Measurements from ENCODE around the gene ALPP. TPM values are rescaled to one million over a fixed set of nuclear protein-coding genes. Genes with fewer than 3 reads are reported as not detected.
"Not testable (repeated sequence)": the region's sequence is repeated elsewhere in the genome, so short reads cannot be mapped to it uniquely, and the experiment has no call there.

The ALPP gene
- polyA plus RNA-seq, 1 donor: 0.06 TPM

- Histone ChIP-seq H3K36me3 (ENCODE audit: control insufficient read depth, insufficient read depth, low read length) (no peaks in the 10 kb centered on the region), H3K27me3 (ENCODE audit: control insufficient read depth, insufficient read depth, low read length) (peaks cover 61% of the 10 kb centered on the region), H3K4me1 (ENCODE audit: control insufficient read depth, insufficient read depth, low read length) (no peaks in the 10 kb centered on the region), H3K9me3 (ENCODE audit: control insufficient read depth, low read depth, low read length) (peaks cover 13% of the 10 kb centered on the region), H3K4me3 (ENCODE audit: low read length) (no peak overlapping the region), H3K27ac (ENCODE audit: low read length) (no peak overlapping the region)
- DNase-seq: no peak
- 18% methylated on average over 2 of the region's 18 CpGs for WGBS (ENCODE audit: insufficient coverage, low lambda C conversion rate)
Observed at GRCh38 chr2:232382331-232383225, 4.0 kb downstream of the ALPP start.

- WGBS (ENCODE audit: insufficient coverage, low lambda C conversion rate): no CpG with 5 or more reads among the region's 1 CpG
- DNase-seq: no peak
- peaks cover 80% of the 10 kb centered on the region for H3K27me3 ChIP-seq (ENCODE audit: control insufficient read depth, insufficient read depth, low read length)
- H3K4me1 ChIP-seq (ENCODE audit: control insufficient read depth, insufficient read depth, low read length): no peaks in the 10 kb centered on the region
- H3K36me3 ChIP-seq (ENCODE audit: control insufficient read depth, insufficient read depth, low read length): no peaks in the 10 kb centered on the region
- no peak overlapping the region for H3K4me3 ChIP-seq (ENCODE audit: low read length)
- H3K27ac ChIP-seq (ENCODE audit: low read length): no peak overlapping the region
- H3K9me3 ChIP-seq (ENCODE audit: control insufficient read depth, low read depth, low read length): peaks cover 18% of the 10 kb centered on the region
Observed at GRCh38 chr2:232384466-232384865, 5.9 kb downstream of the ALPP start.

DNA sequence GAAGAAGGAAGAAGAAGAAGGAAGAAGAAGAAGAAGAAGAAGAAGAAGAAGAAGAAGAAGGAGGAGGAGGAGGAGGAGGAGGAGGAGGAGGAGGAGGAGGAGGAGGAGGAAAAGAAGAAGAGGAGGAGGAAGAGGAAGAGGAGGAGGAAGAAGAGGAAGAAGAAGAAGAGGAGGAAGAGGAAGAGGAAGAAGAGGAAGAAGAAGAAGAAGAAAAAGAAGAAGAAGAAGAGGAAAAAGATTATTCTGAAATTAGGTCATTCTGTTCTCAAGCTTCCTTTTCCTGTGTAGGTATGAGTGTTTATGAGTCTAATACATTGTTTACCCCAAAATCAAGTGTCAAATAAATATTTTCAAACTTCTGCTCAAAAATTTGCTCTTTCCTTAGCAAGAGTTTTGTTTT, 6.5 kb downstream of the ALPP start:
- not testable (repeated sequence) for H3K4me1 ChIP-seq (ENCODE audit: control insufficient read depth, insufficient read depth, low read length); H3K36me3 ChIP-seq (ENCODE audit: control insufficient read depth, insufficient read depth, low read length); H3K4me3 ChIP-seq (ENCODE audit: low read length); DNase-seq; H3K27ac ChIP-seq (ENCODE audit: low read length)
- Histone ChIP-seq H3K9me3 (ENCODE audit: control insufficient read depth, low read depth, low read length) (peaks cover 18% of the 10 kb centered on the region), H3K27me3 (ENCODE audit: control insufficient read depth, insufficient read depth, low read length) (peaks cover 86% of the 10 kb centered on the region)

DNA sequence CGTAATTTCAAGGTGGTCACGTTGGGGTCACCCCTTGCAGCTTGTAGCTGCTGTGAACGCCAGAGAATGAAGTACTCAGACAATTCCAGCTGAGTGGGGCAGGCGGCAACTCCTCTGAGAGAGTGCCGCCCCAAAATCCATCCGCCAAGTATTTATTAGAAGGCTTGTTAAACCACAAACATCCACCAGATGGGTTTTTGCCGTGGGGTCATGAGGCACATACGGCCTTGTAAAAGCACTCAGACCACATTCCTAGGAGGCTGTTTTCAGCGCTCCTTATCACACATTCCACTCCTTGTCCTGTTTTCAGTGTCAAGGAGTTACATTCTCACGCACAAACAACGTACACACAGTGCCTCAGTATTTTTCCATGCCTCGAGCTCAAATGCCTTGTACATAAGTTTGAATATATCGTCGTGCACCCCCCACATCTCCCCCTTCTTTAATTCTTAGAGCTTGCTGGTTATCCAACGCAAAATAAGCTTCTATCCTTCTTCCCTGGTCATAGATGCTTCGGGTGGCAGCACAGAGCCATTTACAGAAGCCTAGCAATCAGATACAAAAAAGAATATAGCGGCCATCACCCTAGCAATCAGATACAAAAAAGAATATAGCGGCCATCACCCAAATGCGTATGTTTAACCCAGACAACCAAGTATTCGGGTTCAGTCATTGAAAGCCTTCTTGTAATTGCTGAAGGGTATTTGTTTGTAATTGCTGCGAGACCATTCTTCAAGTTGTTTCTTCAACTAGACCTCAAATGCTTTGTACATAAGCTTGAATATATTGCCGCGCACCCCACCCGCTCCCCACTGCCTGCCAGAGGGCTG, 7.3 kb downstream of the ALPP start:
- no peaks in the 10 kb centered on the region for H3K36me3 ChIP-seq (ENCODE audit: control insufficient read depth, insufficient read depth, low read length)
- no peak overlapping the region for H3K27ac ChIP-seq (ENCODE audit: low read length)
- 0% methylated on average over 1 of the region's 24 CpGs for WGBS (ENCODE audit: insufficient coverage, low lambda C conversion rate)
- H3K27me3 ChIP-seq (ENCODE audit: control insufficient read depth, insufficient read depth, low read length): peaks cover 94% of the 10 kb centered on the region
- DNase-seq: peak in 1 of 2 donors; percentile 12
- peaks cover 18% of the 10 kb centered on the region for H3K9me3 ChIP-seq (ENCODE audit: control insufficient read depth, low read depth, low read length)
- no peak overlapping the region for H3K4me3 ChIP-seq (ENCODE audit: low read length)
- H3K4me1 ChIP-seq (ENCODE audit: control insufficient read depth, insufficient read depth, low read length): no peaks in the 10 kb centered on the region

DNA sequence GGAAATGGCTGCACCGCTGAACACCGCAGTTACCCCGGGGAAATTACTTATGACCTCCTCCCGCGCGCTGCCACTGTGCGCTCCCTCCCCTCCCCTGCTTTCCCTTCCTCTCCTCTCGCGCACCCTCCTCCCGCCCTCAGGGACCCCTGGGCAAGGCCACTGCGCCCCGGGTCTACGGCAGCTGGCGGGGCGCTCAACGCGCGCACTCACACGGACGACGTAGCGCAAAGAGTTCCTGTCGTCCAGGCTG, 7.9 kb downstream of the ALPP start:
- no CpG with 5 or more reads among the region's 23 CpGs for WGBS (ENCODE audit: insufficient coverage, low lambda C conversion rate)
- Histone ChIP-seq H3K4me1 (ENCODE audit: control insufficient read depth, insufficient read depth, low read length) (no peaks in the 10 kb centered on the region), H3K9me3 (ENCODE audit: control insufficient read depth, low read depth, low read length) (peaks cover 18% of the 10 kb centered on the region), H3K27me3 (ENCODE audit: control insufficient read depth, insufficient read depth, low read length) (peaks cover 96% of the 10 kb centered on the region), H3K27ac (ENCODE audit: low read length) (no peak overlapping the region), H3K4me3 (ENCODE audit: low read length) (no peak overlapping the region), H3K36me3 (ENCODE audit: control insufficient read depth, insufficient read depth, low read length) (no peaks in the 10 kb centered on the region)
- peak in 1 of 2 donors; percentile 18 for DNase-seq

DNA sequence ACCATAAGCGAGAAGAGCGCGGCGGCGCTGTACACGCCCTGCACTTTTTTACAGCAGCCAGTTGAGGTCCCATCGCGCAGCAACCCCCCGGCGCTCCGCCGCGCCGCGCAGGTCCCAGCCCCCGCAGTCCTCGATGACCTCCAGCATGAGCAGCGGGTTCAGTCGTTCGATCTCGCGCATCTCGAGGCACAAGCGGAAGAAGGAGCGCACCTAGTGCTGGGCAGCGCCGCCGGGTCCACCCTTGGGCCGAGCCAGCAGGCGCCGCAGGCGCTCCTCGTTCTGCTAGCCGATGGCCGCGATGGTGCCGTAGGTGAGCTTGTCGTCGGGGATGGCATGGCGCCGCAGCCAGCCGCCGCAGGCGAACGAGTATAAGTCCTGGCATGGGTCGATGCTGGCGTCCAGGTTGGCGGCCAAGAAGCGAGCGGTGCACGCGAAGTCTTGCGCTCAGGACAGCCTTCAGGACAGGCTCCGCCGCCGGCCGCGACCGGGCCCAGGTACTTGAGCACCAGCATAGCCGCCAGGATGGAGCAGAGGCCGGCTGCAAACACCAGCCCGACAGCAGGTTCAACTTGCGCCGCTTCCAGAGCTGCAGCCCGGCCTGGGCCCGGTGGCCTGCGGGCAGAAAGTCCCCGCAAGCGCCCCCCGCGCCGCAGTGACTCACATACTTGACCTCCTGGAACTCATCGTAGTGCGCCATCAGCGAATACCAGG, 8.3 kb downstream of the ALPP start:
- no peak for DNase-seq
- Histone ChIP-seq H3K9me3 (ENCODE audit: control insufficient read depth, low read depth, low read length) (peaks cover 18% of the 10 kb centered on the region), H3K27me3 (ENCODE audit: control insufficient read depth, insufficient read depth, low read length) (peaks cover 93% of the 10 kb centered on the region), H3K27ac (ENCODE audit: low read length) (no peak overlapping the region), H3K4me3 (ENCODE audit: low read length) (no peak overlapping the region), H3K36me3 (ENCODE audit: control insufficient read depth, insufficient read depth, low read length) (no peaks in the 10 kb centered on the region), H3K4me1 (ENCODE audit: control insufficient read depth, insufficient read depth, low read length) (no peaks in the 10 kb centered on the region)
- WGBS (ENCODE audit: insufficient coverage, low lambda C conversion rate): no CpG with 5 or more reads among the region's 75 CpGs

DNA sequence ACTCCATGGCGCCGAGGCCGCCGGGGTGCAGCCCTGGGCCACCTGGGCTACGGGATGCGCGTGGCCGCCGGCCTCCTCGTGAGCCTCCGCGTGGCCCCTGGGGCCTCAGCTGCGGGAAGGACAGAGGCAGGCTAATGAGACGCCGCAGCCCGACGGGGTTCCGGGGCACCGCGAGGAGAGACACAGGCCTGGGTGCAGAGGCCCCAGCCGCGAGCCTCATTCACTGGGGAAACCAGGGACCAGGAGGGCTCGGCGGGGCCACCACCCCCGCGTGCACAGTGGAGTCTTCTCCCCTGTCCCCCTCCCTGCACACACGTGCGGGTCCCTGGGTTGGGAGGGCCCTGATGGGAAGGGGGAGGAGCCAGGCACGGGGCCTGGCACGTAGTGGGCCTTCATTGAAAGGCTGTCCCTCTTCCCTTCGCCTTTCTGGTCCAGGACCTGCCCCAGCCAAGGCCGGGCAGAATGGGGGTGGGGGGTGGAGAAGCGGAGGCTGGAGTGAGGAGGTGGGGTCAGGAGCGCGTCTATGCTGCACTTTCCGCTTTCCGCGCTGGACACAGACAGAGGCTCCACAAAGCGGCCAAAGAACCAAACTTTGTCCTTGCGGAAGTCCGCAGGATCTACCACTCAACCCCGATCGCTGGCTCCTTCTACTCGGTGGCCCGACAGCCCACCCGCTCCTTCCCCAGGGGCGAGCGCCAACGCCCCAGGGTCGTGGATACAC, 9.1 kb downstream of the ALPP start:
- Histone ChIP-seq H3K4me1 (ENCODE audit: control insufficient read depth, insufficient read depth, low read length) (no peaks in the 10 kb centered on the region), H3K4me3 (ENCODE audit: low read length) (no peak overlapping the region), H3K27me3 (ENCODE audit: control insufficient read depth, insufficient read depth, low read length) (peaks cover 92% of the 10 kb centered on the region), H3K9me3 (ENCODE audit: control insufficient read depth, low read depth, low read length) (peaks cover 18% of the 10 kb centered on the region), H3K27ac (ENCODE audit: low read length) (no peak overlapping the region), H3K36me3 (ENCODE audit: control insufficient read depth, insufficient read depth, low read length) (no peaks in the 10 kb centered on the region)
- no peak for DNase-seq
- WGBS (ENCODE audit: insufficient coverage, low lambda C conversion rate): no CpG with 5 or more reads among the region's 50 CpGs

GRCh38 chr2:232388324-232388891, 9.9 kb downstream of the ALPP start:
- no peaks in the 10 kb centered on the region for H3K36me3 ChIP-seq (ENCODE audit: control insufficient read depth, insufficient read depth, low read length)
- H3K9me3 ChIP-seq (ENCODE audit: control insufficient read depth, low read depth, low read length): peaks cover 18% of the 10 kb centered on the region
- no CpG with 5 or more reads among the region's 42 CpGs for WGBS (ENCODE audit: insufficient coverage, low lambda C conversion rate)
- no peak overlapping the region for H3K4me3 ChIP-seq (ENCODE audit: low read length)
- DNase-seq: no peak
- no peaks in the 10 kb centered on the region for H3K4me1 ChIP-seq (ENCODE audit: control insufficient read depth, insufficient read depth, low read length)
- H3K27ac ChIP-seq (ENCODE audit: low read length): no peak overlapping the region
- H3K27me3 ChIP-seq (ENCODE audit: control insufficient read depth, insufficient read depth, low read length): peaks cover 86% of the 10 kb centered on the region

GRCh38 chr2:232389327-232389726, 10.8 kb downstream of the ALPP start:
- Histone ChIP-seq H3K27ac (ENCODE audit: low read length) (no peak overlapping the region), H3K27me3 (ENCODE audit: control insufficient read depth, insufficient read depth, low read length) (peaks cover 79% of the 10 kb centered on the region), H3K9me3 (ENCODE audit: control insufficient read depth, low read depth, low read length) (peaks cover 18% of the 10 kb centered on the region), H3K4me3 (ENCODE audit: low read length) (no peak overlapping the region), H3K4me1 (ENCODE audit: control insufficient read depth, insufficient read depth, low read length) (no peaks in the 10 kb centered on the region), H3K36me3 (ENCODE audit: control insufficient read depth, insufficient read depth, low read length) (no peaks in the 10 kb centered on the region)
- DNase-seq: no peak
- 40% methylated on average over 1 of the region's 6 CpGs for WGBS (ENCODE audit: insufficient coverage, low lambda C conversion rate)

DNA sequence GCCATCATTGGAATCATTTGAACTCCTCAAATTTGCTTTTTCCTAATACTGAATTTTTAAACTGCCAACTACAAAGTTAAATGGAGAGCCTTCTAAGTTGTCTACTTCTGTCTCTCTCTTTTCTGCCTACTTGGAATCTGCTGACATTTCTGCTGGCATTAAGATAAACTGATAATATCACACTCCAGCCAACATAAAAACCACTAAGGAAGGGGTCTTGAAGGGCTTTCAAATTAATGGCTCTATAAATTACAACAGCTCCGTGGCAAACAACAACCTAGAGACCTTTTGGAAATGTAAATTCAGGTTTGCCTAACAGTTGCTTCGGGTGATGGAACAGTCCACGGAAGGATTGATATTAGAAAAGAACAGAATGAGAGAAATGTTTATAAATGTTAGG, 12.1 kb downstream of the ALPP start:
- peaks cover 18% of the 10 kb centered on the region for H3K9me3 ChIP-seq (ENCODE audit: control insufficient read depth, low read depth, low read length)
- H3K4me3 ChIP-seq (ENCODE audit: low read length): no peak overlapping the region
- H3K4me1 ChIP-seq (ENCODE audit: control insufficient read depth, insufficient read depth, low read length): no peaks in the 10 kb centered on the region
- H3K36me3 ChIP-seq (ENCODE audit: control insufficient read depth, insufficient read depth, low read length): no peaks in the 10 kb centered on the region
- H3K27ac ChIP-seq (ENCODE audit: low read length): no peak overlapping the region
- no peak for DNase-seq
- H3K27me3 ChIP-seq (ENCODE audit: control insufficient read depth, insufficient read depth, low read length): peaks cover 71% of the 10 kb centered on the region
- 33% methylated on average over 2 of the region's 3 CpGs for WGBS (ENCODE audit: insufficient coverage, low lambda C conversion rate)

All from large intestine (tissue), 3 donors.